SKM-1 treated with dmso at 0.1 percent for 144 hours (cell line): ENCODE data around the gene PTPRN2.

Experiments
- DNase-seq: peaks from one replicate; lab custom pipeline; 2025; ENCODE audit not compliant: unreplicated experiment; lab: John Stamatoyannopoulos, UW

The PTPRN2 gene

GRCh38 chr7:157548691-157549303, 1038.8 kb downstream of the PTPRN2 start:
- DNase-seq = no peak

- DNase-seq = no peak
These were observed 1040.0 kb downstream of the PTPRN2 start for GRCh38 chr7:157547611-157548010.

GRCh38 chr7:157547102-157547501, 1040.5 kb downstream of the PTPRN2 start:
- DNase-seq = no peak

GRCh38 chr7:157545681-157546060, 1042.0 kb downstream of the PTPRN2 start:
- no peak for DNase-seq

GRCh38 chr7:157544980-157545680, 1042.5 kb downstream of the PTPRN2 start:
- no peak for DNase-seq

- DNase-seq = no peak
These were observed 1043.4 kb downstream of the PTPRN2 start for GRCh38 chr7:157544226-157544625.

- no peak for DNase-seq
These were observed 1043.8 kb downstream of the PTPRN2 start for GRCh38 chr7:157543791-157544190.

GRCh38 chr7:157543276-157543675, 1044.3 kb downstream of the PTPRN2 start:
- DNase-seq = no peak

- no peak for DNase-seq
These were observed 1045.3 kb downstream of the PTPRN2 start for GRCh38 chr7:157542068-157543021.

- no peak for DNase-seq
These were observed 1046.1 kb downstream of the PTPRN2 start for GRCh38 chr7:157541295-157542067.

GRCh38 chr7:157540606-157541294, 1046.9 kb downstream of the PTPRN2 start:
- no peak for DNase-seq

- DNase-seq = no peak
These were observed 1047.6 kb downstream of the PTPRN2 start for GRCh38 chr7:157540020-157540419.

- DNase-seq = no peak
These were observed 1048.1 kb downstream of the PTPRN2 start for GRCh38 chr7:157539521-157539920.

GRCh38 chr7:157538735-157539134, 1048.9 kb downstream of the PTPRN2 start:
- no peak for DNase-seq

GRCh38 chr7:157538321-157538720, 1049.3 kb downstream of the PTPRN2 start:
- no peak for DNase-seq

- no peak for DNase-seq
These were observed 1050.6 kb downstream of the PTPRN2 start for GRCh38 chr7:157537056-157537455.

- DNase-seq = no peak
These were observed 1055.6 kb downstream of the PTPRN2 start for GRCh38 chr7:157532068-157532467.

- DNase-seq = no peak
These were observed 1057.7 kb downstream of the PTPRN2 start for GRCh38 chr7:157529768-157530560.

- no peak for DNase-seq
These were observed 1058.8 kb downstream of the PTPRN2 start for GRCh38 chr7:157528785-157529341.
